NOMO-1 (cell line): ENCODE measurements around the gene MAPKBP1.

Source experiments
- DNase-seq, 2 experiments: peaks; one replicate each; lab custom pipeline; 2025; ENCODE audit not compliant: unreplicated experiment in 2 of 2; lab: John Stamatoyannopoulos, UW

Gene MAPKBP1

DNA sequence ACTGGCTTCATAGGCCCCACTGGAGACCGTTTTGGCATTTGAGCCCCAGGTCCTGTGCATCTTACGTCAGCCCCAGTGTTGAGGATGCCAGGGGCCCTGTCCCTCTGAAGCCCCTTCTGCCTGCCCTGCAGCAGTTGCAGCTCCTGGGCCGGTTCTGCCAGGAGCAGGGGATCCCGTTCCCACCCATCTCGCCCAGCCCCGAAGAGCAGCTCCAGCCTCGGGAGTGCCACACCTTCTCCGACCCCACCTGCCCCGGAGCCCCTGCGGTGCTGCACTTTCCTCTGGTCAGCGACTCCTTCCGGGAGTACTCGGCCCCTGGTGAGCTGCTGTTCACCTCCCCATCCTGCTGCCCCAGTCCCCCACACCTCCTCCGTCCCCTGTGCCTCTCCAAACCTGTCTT is 72.9 kb downstream of the MAPKBP1 start:
- no peak for DNase-seq

DNA sequence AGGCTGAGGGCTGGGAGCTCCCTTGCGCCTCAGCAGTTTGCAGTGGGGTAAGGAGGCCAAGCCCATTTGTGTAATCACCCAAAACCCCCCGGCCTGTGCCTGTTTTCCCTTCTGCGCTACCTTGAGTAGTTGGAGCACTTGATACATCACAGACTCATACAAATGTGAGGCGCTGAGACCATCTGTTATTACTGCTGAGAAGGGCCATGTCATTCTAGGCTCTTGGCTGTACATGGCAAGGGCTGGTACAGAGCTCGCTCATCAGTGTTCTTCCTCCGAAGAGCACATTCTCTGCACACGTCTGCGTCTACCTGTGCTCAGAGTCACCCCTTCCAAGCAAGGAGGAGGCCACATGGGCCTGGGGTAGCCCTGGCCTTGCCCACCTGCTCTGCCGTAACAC is 73.7 kb downstream of the MAPKBP1 start:
- DNase-seq = no peak

DNA sequence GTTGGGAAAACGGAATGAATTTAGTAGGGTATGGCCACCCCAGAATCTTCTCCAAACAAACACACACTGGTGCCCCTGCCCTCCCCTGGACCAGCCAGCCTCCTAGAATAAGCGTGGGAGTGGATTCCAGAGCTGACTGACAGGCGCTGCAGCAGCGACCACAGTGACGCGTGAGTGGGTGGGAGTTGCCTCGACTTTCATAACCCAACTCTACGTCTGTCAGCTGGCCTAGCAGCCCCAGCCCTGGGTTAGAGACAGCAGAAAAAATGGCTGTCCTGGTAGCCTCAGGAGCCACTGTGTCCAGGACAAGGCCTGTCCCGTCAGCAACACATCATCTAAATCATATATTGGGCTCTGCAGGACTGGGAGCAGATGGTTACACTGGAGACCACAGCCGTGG is 74.3 kb downstream of the MAPKBP1 start:
- DNase-seq = no peak

DNA sequence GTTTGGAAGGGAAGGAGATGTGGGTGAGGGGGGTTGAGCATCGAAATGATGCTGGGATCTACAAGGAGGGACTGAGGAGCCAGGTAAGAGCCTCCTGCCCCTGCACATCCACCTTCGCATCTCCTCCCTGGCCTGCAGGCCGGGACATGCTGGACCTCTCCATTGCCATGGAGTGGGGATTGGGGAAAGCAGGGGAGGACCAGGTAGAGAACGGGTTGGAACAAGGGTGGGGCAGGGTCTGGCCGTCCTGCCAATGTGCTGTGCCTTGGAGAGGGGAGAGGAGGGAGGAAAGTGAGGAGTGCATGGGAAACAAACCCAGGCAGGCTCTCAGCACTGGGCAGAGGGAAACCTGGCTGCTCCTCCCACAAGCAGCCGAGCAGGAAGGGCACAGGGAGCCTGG is 74.9 kb downstream of the MAPKBP1 start:
- DNase-seq = no peak

- DNase-seq = no peak
Observed at GRCh38 chr15:41849861-41850260, 75.6 kb downstream of the MAPKBP1 start.

DNA sequence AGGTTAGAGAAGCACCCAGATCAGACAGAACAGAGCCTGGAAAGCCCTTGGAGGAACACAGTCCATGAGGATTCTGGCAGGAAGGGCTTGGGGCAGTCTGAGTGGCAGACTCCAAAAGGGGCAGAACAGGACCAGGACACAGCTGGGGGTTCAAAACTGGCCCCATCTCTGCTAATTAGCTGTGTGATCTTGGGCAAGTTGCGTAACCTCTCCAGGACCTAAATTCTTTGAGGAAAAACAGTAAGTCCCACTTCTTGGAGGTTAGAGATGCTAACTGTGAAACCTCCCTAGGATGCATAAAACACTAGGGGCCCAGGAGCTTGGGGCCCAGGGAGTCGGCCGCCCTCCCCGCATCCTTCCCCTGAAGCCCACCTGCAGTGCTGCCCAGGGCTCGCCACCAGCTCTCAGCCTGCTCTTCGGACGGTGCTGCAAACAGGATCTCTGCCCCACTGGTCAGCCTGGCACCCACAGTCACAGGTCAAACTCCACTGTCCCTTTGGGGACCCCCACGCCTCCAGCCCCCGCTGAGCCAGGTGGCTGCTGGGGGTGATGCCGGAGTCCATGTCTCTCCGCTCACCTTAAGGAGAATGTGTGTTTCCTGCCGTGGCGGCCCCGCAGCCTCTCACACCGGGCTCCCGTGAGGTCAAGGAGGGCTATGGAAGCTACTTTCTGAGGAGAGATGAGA is 76.3 kb downstream of the MAPKBP1 start:
- DNase-seq = no peak

DNA sequence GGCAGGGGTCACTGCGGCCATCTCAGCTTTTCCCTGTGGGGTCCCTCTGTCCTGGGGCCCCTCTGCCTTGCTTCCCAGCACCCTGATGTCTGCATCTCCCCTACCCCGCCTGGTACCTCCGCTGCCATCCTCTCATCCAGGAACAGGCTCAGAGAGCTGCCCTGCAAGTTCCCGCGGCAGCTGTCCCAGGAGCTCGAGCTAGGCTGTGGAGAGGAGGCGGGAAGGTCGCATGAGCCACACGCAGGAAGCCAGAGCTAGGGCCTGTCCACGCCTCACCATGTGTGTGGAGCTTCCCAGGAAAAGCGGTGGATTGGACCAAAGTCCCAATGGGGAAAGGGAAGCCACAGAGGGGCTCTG is 76.9 kb downstream of the MAPKBP1 start:
- no peak for DNase-seq

DNA sequence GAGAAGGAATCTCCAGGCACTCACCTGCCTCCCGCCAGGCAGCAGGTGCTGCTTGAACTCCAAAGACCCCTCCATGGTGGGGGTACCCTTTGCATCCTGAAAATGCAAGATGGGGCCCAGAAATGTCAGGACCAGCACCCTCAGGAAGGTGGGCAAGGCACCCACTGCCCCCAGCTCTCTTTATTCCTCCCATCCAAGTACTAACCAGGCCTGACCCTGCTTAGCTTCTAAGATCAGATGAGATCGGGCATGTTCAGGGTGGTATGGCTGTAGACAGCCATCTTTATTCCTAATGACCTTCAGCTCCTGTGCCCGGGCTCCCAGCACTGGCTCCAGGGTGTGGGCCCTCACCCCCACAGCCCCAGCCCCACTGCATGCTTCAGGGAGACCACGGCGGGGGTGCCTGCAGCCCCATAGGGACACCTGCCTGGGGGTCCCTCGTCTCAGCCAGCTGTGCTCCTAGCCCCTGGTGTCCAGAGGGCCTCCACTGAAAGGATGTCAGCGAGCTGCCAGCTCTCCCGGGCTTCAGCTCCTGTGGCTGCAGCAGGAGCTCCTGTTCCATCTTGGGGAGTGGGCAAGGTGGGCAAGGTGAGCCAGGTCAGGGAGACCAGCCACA is 77.6 kb downstream of the MAPKBP1 start:
- DNase-seq = no peak

- no peak for DNase-seq
Observed at GRCh38 chr15:41852736-41853590, 78.7 kb downstream of the MAPKBP1 start.

DNA sequence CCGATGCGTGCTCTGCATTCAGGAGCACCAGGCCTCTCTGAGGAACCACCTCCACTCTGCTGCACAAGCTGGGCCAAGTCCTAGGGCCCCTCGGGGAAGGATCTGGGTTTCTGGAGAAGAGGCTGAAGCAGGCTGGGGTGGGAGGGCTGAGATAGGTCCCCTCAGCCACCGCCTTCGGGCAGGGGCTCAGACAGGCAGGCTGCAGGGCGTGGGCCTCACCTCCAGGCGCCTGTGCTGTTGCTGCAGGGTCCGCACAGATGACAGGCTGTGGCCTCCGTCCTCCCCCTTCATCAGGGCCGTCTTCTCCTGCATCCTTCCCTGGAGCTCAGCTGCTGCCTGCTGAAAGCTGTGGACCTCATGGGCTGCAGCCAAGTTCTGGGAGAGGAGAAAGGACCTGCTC is 79.5 kb downstream of the MAPKBP1 start:
- no peak for DNase-seq

DNA sequence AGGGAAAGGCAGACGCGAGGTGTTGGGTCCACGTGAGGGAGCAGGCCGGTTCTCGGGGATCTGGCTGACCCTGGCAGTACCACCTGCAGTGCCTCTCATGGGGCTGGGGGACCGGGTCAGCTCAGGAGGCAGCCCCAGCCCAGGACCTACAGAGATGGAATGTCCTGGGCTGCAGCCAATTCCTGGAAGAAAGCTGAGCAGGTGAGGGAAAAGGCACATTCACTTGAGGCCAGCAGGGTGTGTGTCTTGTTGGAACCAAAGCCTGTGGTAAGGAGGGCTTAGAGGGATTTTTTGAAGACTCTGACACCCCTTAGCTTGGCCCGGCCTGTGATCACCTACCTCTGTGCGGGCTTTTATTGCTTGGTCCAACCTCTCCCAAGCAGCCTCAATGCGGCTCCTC is 80.2 kb downstream of the MAPKBP1 start:
- DNase-seq = no peak

- DNase-seq = no peak
Observed at GRCh38 chr15:41855261-41855961, 81.1 kb downstream of the MAPKBP1 start.

GRCh38 chr15:41856262-41856661 is 82.0 kb downstream of the MAPKBP1 start:
- no peak for DNase-seq

DNA sequence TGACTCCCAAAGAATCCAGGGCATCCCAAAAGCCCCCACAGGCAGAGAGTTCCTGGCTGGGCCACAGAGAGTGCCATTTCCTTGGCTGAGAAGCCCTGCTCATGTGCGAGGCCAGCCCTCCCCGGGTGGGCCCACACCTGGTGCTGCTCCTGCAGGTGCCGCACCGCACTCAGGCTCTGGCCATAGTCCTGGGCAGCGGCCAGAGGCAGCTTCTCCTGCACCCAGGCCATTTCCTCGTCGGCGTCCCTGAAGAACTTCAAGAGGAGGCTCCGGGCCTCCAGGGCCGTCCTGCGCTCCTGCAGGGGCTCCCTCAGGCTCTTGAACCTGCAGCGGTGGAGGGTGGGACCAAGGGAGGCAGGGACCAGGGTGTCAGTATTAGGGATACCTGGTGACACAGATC is 82.4 kb downstream of the MAPKBP1 start:
- no peak for DNase-seq

- DNase-seq = no peak
Observed at GRCh38 chr15:41857316-41857715, 83.0 kb downstream of the MAPKBP1 start.

DNA sequence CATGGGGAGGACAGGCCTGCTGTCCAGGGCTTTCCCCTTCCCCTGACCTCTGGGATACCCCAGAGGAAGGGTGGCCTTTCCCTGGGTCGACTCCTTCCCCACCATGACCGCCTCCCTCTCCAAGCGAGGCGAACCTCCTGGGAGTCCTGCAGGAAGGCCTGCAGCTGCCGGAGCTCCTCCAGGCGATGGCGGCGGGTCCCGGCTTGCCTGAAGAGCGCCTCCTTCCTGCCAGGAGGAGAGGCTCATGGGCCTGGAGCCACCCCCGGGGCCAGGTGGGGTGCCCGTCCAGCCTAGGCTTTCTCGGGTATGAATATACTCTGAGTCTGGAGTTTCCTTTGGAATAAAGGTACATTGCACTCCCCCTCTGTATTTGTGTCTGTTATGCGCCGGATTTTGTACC is 84.5 kb downstream of the MAPKBP1 start:
- DNase-seq = no peak

- no peak for DNase-seq
Observed at GRCh38 chr15:41860049-41860828, 86.0 kb downstream of the MAPKBP1 start.

GRCh38 chr15:41861736-41862356 is 87.6 kb downstream of the MAPKBP1 start:
- DNase-seq = no peak

GRCh38 chr15:41862515-41863116 is 88.3 kb downstream of the MAPKBP1 start:
- no peak for DNase-seq
